Neutrophil (primary cell): ENCODE results near the gene RBBP6.

Source experiments
- H3K27ac ChIP-seq: fragments of 200-600 bp; sonication (generic); 2 replicates; pipeline ENCODE4 v1.5.1; 2016; ENCODE audit warnings: mild to moderate bottlenecking, moderate library complexity
- H3K27me3 ChIP-seq: fragments of 200-600 bp; sonication (generic); 2 replicates; pipeline ENCODE4 v1.6.0; 2016; ENCODE audit warnings: mild to moderate bottlenecking
- H3K36me3 ChIP-seq: fragments of 200-600 bp; sonication (generic); 2 replicates; pipeline ENCODE4 v1.5.1; 2017
- H3K4me1 ChIP-seq, 2 experiments: fragments of 200-600 bp in 1 of 2; sonication (generic) in 1 of 2; 1 replicate in 1 of 2; 2 replicates in 1 of 2; pipeline versions ENCODE4 v1.5.1 to v1.6.1; 2013 to 2016; ENCODE audit warnings: low read depth in 1 of 2, low read length in 1 of 2, mild to moderate bottlenecking in 1 of 2, moderate library complexity in 1 of 2; ENCODE audit not compliant: control insufficient read depth in 1 of 2, insufficient read depth in 1 of 2
- H3K4me3 ChIP-seq, 2 experiments: fragments of 200-600 bp in 1 of 2; sonication (generic) in 1 of 2; 1 replicate in 1 of 2; 2 replicates in 1 of 2; pipeline ENCODE4 v1.5.1; 2013 to 2016; ENCODE audit warnings: low read depth in 1 of 2, low read length in 1 of 2, mild to moderate bottlenecking in 1 of 2, moderate library complexity in 1 of 2
- H3K9me3 ChIP-seq: fragments of 200-600 bp; sonication (generic); 2 replicates; pipeline ENCODE4 v1.5.1; 2016
- TF ChIP-seq, protein P1 (sequence below): fragments of 200-600 bp; sonication (generic); IDR thresholded peaks from 2 replicates; pipeline ENCODE4 v1.5.1; 2016; ENCODE audit warnings: antibody characterized with exemption

Gene RBBP6

DNA sequence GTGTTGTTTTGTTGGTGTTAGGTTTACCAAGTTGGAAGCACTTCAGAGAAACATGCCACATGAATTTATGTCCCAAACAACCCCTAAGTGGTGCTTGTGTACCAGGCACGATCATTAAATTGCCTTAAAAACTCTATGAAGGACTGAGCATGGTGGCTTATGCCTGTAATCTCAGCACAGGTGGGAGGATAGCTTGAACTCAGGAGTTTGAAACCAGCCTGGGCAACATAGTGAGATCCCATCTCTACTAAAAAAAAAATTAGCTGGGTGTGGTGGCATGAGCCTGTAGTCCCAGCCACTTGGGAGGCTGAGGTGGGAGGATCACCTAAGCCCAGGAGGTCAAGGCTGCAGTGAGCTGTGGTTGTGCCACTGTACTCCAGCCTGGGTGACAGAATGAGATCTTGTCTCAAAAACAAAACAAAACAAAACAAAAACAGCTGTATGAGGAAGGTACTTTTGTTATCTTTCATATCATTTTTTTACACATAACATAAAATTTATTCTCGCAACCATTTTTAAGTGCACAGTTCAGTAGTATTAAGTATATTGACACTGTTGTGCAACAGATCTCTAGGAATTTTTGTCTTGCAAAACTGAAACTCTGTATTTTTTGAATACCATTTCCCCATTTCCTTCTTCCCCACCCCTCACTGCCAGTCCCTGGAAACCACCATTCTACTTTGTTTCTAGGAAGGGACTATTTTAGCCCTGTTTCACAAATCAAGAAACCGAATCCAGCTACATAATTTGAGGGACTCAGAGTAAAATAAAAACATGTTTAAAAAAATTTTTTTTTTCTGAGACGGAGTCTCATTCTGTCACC lies 14.3 kb upstream of the RBBP6 start:
- H3K4me1 ChIP-seq, result no peaks in the 10 kb centered on the region
- H3K27ac ChIP-seq, result no peak overlapping the region
- H3K9me3 ChIP-seq, result no peaks in the 10 kb centered on the region
- H3K27me3 ChIP-seq, result no peaks in the 10 kb centered on the region
- no peak overlapping the region for H3K4me3 ChIP-seq
- H3K36me3 ChIP-seq, result no peaks in the 10 kb centered on the region
- TF ChIP-seq, protein P1, sequence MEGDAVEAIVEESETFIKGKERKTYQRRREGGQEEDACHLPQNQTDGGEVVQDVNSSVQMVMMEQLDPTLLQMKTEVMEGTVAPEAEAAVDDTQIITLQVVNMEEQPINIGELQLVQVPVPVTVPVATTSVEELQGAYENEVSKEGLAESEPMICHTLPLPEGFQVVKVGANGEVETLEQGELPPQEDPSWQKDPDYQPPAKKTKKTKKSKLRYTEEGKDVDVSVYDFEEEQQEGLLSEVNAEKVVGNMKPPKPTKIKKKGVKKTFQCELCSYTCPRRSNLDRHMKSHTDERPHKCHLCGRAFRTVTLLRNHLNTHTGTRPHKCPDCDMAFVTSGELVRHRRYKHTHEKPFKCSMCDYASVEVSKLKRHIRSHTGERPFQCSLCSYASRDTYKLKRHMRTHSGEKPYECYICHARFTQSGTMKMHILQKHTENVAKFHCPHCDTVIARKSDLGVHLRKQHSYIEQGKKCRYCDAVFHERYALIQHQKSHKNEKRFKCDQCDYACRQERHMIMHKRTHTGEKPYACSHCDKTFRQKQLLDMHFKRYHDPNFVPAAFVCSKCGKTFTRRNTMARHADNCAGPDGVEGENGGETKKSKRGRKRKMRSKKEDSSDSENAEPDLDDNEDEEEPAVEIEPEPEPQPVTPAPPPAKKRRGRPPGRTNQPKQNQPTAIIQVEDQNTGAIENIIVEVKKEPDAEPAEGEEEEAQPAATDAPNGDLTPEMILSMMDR, result no peak

DNA sequence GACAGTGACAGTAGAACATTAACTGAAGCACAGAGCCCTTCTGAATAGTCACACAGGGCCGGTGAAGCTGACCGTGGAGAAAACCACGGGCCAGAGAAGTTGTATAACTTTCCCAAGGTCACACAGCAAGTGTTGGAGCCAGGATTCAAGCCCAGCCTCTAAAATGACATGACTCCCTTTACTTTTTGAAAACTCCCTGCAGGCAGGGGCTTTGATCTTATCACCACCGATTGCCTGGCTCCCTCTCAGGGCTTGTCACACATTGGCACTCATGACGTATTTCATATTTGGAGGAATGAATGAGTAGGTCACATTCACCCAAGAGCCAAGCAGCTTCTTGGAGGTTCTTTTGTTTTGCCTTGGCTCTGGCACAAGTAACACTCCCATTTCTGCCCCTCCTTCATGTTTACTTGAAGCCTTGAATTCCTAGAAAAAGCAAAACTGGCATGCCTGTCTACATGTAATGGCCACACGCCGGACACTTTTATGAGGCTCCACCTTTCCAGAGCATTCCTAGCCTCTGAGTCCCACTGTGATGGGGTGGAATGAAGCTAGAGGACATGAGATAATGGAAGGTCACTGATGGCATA lies 13.3 kb upstream of the RBBP6 start:
- no peaks in the 10 kb centered on the region for H3K27me3 ChIP-seq
- TF ChIP-seq, protein P1, result no peak
- no peaks in the 10 kb centered on the region for H3K36me3 ChIP-seq
- no peak overlapping the region for H3K4me3 ChIP-seq
- H3K27ac ChIP-seq, result no peak overlapping the region
- H3K9me3 ChIP-seq, result no peaks in the 10 kb centered on the region
- no peaks in the 10 kb centered on the region for H3K4me1 ChIP-seq

DNA sequence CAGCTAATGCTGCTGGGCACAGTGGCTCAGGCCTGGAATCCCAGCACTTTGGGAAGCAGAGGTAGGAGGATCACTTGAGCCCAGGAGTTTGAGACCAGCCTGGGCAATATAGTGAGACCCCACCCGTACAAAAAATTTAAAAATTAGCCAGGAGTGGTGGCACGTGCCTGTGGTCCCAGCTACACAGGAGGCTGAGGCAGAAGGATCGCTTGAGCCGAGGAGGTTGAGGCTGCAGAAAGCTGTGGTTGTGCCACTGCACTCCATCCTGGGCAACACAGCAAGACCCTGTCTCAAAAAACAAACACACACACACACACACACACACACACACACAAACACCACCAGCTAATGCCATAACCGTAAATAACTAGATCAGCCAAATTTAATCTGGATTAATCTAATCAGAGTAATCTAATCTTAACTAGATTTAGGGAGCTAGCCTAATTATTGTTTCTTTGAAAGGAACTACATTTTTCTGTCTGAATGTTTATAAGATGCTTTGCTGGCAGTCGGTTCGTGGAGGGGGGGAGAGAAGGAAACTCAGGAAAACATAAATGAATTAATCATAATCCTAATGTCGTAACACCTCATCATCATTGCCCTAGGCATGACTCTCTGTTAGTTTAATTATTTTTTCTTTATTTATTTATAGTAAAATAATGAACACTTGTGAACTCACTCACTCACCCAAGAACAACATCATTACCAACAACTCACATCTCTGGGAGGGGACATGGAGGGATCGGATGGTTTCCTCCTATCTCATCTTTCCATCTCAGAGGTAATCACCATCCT lies 12.5 kb upstream of the RBBP6 start:
- TF ChIP-seq, protein P1, result no peak

DNA sequence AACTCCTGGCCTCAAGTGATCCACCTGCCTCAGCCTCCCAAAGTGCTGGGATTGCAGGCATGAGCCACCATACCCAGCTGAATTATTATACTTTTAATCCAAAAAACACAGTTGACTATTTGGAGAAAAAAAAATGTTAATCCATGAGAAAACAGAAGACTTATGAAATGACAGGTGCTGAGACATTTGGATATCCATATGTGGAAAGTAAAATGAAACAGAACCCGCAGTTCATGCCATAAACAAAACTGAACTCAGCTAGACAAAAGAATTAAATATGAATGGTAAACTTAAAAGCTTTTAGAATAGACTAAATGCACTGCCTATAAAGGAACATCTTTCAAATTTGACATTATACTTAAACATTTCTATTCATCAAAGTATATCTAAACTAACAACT lies 8.2 kb upstream of the RBBP6 start:
- TF ChIP-seq, protein P1, result no peak
- Histone ChIP-seq H3K27me3 (no peaks in the 10 kb centered on the region), H3K4me1 (no peaks in the 10 kb centered on the region), H3K36me3 (no peaks in the 10 kb centered on the region), H3K9me3 (no peaks in the 10 kb centered on the region), H3K27ac (no peak overlapping the region), H3K4me3 (no peak overlapping the region)

More for the DNA sequence above, 12.5 kb upstream of the RBBP6 start:
- Histone ChIP-seq H3K36me3 (no peaks in the 10 kb centered on the region), H3K4me3 (no peak overlapping the region), H3K4me1 (no peaks in the 10 kb centered on the region), H3K27ac (no peak overlapping the region), H3K9me3 (no peaks in the 10 kb centered on the region), H3K27me3 (no peaks in the 10 kb centered on the region)

DNA sequence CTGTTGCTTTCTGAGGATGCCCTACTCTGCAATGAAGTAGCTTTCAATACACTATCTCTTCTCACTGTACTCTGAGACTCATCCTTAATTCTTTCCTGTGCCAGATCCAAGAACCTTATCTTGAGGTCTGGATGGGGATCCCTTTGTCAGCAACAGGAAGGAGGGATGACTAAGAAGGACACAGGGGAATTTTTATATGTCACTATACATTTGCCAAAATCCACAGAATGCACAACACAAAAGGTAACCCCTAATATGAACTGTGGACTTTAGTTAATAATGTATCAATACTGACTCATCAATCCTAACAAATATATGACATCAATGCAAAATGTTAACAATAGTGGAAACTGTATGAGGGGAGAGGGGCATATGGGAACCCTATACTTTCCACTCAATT lies 4.7 kb upstream of the RBBP6 start:
- no peaks in the 10 kb centered on the region for H3K36me3 ChIP-seq
- TF ChIP-seq, protein P1, result no peak
- no peak overlapping the region for H3K4me3 ChIP-seq
- no peaks in the 10 kb centered on the region for H3K9me3 ChIP-seq
- H3K4me1 ChIP-seq, result peaks cover 7 to 8% of the 10 kb centered on the region in 2 experiments
- no peaks in the 10 kb centered on the region for H3K27me3 ChIP-seq
- no peak overlapping the region for H3K27ac ChIP-seq
